ES-I3 (cell line): Measurements from ENCODE around the gene BMP6.

Experiments used
- H3K36me3 ChIP-seq: 2 replicates; pipeline ENCODE4 v1.6.1; 2013; ENCODE audit warnings: mild to moderate bottlenecking, low read length, control low read depth, moderate library complexity; ENCODE audit not compliant: insufficient read depth
- H3K4me1 ChIP-seq: 2 replicates; pipeline ENCODE4 v1.6.1; 2013; ENCODE audit warnings: mild to moderate bottlenecking, control low read depth, low read length; ENCODE audit not compliant: insufficient read depth
- H3K9ac ChIP-seq: 2 replicates; pipeline ENCODE4 v1.6.1; 2013; ENCODE audit warnings: low read depth, mild to moderate bottlenecking, low read length, moderate library complexity
- H3K9me3 ChIP-seq: 2 replicates; pipeline ENCODE4 v1.6.1; 2013; ENCODE audit warnings: mild to moderate bottlenecking, low read length, moderate library complexity; ENCODE audit not compliant: control insufficient read depth, insufficient read depth

BMP6 gene

DNA sequence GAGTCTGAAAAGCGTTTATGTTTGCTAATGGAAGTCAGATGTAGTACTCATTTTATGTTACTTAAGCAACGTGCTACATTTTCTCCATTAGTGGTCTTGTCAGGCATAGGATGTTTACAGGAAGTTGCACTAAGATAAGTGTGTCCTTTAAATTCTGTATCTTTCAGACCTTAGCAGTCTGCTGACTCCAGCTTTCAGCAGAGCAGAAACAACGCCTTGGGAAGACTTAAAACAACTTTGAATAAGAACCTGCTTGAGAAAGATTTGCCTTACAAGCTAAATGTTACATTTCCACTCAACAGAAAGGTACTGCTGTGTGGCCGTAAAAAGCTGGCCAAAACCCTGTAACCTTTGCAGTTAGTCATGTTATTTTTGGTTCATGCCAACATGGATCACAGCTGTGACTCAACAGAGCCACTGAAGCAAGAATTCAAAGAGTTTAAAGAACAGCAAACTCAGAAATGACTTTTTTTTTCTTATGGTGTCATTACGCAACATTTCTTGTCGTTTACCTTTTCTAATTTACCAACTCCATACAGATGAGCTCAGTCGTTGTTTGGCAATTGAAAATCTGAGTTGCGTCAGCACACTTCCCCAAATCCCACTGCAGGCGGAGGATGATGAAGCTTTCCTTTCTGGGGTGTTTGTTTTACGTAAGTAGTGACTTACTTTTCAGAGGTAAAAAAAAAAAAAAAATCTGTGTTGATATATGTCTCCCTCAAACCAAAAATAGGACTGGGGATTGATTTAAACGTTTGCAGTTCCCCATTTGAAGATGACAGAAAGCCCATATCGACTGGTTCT, 27.9 kb upstream of the BMP6 start:
- Histone ChIP-seq H3K9me3 (no peaks in the 10 kb centered on the region), H3K9ac (no peak overlapping the region), H3K36me3 (no peaks in the 10 kb centered on the region), H3K4me1 (peaks cover 9% of the 10 kb centered on the region)

DNA sequence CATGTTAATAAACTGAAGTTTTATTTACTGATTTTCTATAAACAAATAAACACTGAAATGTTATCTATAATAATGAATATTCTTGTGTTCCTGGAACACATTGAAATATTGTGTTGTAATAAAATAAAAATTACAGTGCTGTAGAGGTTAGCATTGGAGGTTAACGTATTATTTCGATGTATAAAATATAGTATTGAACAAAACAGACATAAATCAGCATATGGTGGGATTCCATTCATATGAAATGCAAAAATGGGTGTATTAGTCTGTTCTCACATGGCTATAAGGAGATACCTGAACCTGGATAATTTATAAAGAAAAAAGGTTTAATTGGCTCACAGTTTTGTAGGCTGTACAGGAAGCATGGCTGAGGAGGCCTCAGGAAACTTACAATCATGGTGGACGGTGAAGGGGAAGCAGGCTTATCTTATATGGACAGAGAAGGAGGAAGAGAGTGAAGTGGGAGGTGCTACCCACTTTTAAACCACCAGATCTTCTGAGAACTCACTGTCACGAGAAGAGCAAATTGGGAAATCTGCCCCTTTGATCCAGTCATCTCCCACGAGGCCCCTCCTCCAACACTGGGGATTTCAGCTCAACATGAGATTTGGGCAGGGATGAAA, 24.6 kb upstream of the BMP6 start:
- Histone ChIP-seq H3K9me3 (no peaks in the 10 kb centered on the region), H3K36me3 (no peaks in the 10 kb centered on the region), H3K4me1 (peaks cover 9% of the 10 kb centered on the region), H3K9ac (no peak overlapping the region)

DNA sequence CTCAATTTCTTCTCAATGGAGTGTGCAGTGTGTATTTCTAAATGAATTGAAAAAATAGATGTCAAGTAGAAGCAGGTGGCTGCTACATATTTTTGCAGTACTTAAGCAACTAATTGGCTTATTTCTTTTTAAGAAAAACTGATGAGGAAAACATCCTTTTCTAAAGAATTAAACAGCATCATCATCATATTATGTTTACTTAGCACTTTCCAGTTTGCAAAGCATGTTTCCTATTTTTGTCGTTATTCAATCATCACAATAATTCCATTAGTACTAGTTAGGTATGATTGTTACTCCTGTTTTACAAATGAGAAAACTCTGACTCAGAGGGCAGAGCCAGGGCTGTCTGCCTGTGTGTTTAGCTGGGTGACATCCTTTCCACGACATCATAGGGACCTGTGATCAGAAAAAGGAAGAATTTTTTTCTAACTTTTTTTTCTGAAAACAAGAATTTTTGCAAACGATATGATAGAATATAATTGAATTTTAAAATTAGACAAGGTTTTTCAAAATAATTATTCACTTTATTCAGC, 22.7 kb upstream of the BMP6 start:
- Histone ChIP-seq H3K36me3 (no peaks in the 10 kb centered on the region), H3K9ac (no peak overlapping the region), H3K4me1 (peaks cover 3% of the 10 kb centered on the region), H3K9me3 (no peaks in the 10 kb centered on the region)

- H3K9ac ChIP-seq, result no peak overlapping the region
- H3K4me1 ChIP-seq, result no peaks in the 10 kb centered on the region
- H3K9me3 ChIP-seq, result no peaks in the 10 kb centered on the region
- no peaks in the 10 kb centered on the region for H3K36me3 ChIP-seq
These were observed 20.4 kb upstream of the BMP6 start for GRCh38 chr6:7705483-7705882.

DNA sequence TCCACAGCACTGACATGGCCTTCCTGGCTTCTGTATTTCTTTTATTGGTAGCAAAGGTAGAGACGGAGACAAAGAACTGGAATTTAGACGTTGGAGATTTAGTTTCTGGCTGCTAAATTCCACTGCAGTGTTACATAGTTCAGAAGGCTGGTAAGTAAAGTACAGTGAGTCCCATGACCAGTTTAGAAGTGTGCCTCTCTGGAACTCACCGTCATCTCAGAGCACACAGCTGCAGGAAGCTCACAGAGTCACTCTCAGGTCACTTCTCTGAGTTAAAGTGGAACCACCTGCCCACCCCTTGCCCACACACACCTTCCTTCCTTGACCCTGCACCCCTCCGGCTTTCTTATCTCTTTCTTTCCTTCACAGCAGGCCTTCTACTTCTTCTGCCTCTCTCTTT, 19.6 kb upstream of the BMP6 start:
- no peak overlapping the region for H3K9ac ChIP-seq
- no peaks in the 10 kb centered on the region for H3K36me3 ChIP-seq

DNA sequence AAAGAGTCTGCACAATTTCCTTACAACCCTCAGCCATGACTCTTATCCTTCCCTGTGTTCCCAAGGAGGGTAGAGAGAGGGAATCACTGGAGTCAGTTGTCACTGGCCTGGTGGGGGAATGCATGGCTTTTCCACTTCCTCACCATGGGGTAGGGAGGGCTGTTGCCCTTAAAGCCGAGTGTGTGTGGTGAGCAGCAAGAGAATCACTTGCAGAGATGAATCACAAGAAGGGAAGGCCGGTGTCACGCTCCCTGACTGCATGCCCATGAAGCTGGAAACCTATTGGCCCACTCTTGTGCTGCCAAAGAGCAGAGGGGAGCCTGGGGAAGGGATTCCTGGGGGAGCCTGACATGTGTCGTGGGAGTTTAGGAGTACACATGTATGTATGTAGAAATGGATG, 18.1 kb upstream of the BMP6 start:
- Histone ChIP-seq H3K9me3 (no peaks in the 10 kb centered on the region), H3K9ac (no peak overlapping the region)

More for the DNA sequence above, 19.6 kb upstream of the BMP6 start:
- H3K4me1 ChIP-seq, result no peaks in the 10 kb centered on the region
- no peaks in the 10 kb centered on the region for H3K9me3 ChIP-seq

DNA sequence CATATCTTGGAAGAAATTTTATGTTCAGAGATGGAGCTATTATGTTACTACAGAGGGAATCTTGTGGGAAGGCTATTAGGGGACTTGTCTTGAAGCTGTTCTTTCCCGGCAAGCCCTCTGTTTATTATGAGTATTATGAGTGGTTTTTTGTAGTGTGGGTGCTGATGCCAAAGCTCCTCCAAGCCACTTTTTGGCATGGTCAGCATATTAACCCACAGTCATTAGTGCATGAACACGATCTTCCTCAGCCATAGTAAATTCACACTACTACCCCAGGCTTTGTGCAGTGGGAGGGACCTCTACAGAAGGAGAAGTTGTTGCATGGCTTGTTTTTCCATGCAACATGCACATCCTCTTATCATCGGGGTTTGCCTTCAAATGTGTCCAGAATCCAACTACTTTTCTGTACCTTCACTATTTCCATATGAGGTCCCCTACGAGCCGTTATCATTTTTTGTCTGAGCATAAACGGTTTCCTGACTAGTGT, 6.5 kb upstream of the BMP6 start:
- no peaks in the 10 kb centered on the region for H3K4me1 ChIP-seq
- H3K36me3 ChIP-seq, result no peaks in the 10 kb centered on the region
- H3K9me3 ChIP-seq, result peaks cover 2% of the 10 kb centered on the region; the same call in 1 of the 2 replicates
- H3K9ac ChIP-seq, result no peak overlapping the region

More for the DNA sequence above, 18.1 kb upstream of the BMP6 start:
- H3K36me3 ChIP-seq, result no peaks in the 10 kb centered on the region
- H3K4me1 ChIP-seq, result no peaks in the 10 kb centered on the region

GRCh38 chr6:7720346-7720745, 5.6 kb upstream of the BMP6 start:
- no peak overlapping the region for H3K9ac ChIP-seq
- H3K36me3 ChIP-seq, result no peaks in the 10 kb centered on the region
- H3K4me1 ChIP-seq, result no peaks in the 10 kb centered on the region
- peaks cover 2% of the 10 kb centered on the region; the same call in 1 of the 2 replicates for H3K9me3 ChIP-seq

DNA sequence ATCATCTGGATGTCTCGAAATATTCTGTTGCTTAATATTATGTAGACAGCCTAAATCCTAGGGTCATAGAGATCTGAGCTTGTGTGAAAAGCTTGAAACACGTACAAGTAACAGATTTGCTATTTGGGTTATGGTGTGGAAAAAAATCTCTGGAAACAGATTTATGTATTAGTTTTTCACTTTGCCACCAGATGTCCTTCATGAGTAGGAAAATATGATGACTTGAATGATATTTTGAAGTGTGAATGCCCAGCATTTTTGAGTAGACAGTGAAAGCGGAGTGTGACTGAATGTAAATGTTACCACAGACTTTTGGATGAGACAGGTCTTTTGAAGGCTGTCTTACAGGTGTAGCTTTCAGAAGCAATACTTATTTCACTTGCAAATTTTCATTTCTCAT, 4.2 kb upstream of the BMP6 start:
- Histone ChIP-seq H3K9ac (no peak overlapping the region), H3K9me3 (no peaks in the 10 kb centered on the region; the same call in 1 of the 2 replicates), H3K36me3 (no peaks in the 10 kb centered on the region), H3K4me1 (no peaks in the 10 kb centered on the region)

GRCh38 chr6:7723041-7723447, 2.9 kb upstream of the BMP6 start:
- H3K9me3 ChIP-seq, result no peaks in the 10 kb centered on the region
- H3K4me1 ChIP-seq, result no peaks in the 10 kb centered on the region
- H3K36me3 ChIP-seq, result no peaks in the 10 kb centered on the region
- H3K9ac ChIP-seq, result no peak overlapping the region

DNA sequence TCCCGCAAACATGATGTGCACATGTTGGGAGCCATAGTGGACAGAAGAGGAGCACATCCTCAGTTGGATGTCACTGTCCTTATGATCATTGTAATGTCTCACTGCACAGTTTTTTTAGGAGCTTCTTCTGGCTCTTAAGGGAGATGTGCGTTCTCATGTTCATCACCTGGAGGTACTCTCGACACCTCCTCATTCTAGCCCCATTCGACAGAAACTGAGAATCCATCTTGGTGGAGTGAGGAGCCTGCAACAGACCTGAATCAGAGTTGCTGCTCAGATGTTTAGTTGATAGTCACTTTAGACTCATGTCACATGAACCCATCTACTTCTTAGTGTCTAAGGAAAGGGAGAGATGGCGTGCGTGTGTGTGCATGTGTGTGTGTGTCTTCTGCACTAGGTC, 2.3 kb upstream of the BMP6 start:
- no peaks in the 10 kb centered on the region for H3K9me3 ChIP-seq
- no peaks in the 10 kb centered on the region; the same call in 1 of the 2 replicates for H3K4me1 ChIP-seq
- H3K36me3 ChIP-seq, result no peaks in the 10 kb centered on the region
- H3K9ac ChIP-seq, result no peak overlapping the region

DNA sequence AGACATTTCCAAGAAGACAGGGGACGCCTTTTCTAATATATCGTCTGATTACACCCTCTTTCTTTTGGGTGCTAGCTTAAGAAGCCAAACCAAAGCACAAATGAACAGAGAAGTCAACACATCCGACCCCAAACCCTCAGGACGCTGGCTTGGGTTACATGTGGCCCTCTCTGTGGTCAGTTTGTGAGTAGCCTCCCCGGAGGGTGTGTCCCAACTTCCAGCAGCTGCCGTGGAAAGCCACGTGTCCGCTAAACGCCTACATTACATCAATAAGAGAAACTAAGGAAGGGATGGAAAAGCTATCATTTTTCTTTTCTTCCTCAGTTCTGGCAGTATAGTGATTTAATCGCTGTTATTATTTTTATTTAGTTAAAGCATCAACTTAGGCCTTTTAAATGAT, 487 bp upstream of the BMP6 start:
- Histone ChIP-seq H3K36me3 (no peaks in the 10 kb centered on the region), H3K9ac (no peak overlapping the region), H3K4me1 (peaks cover 6% of the 10 kb centered on the region), H3K9me3 (no peaks in the 10 kb centered on the region)

- H3K9ac ChIP-seq, result peak overlapping the region; percentile 60; the same call in 1 of the 2 replicates
- peaks cover 6% of the 10 kb centered on the region for H3K4me1 ChIP-seq
- H3K36me3 ChIP-seq, result no peaks in the 10 kb centered on the region
- no peaks in the 10 kb centered on the region for H3K9me3 ChIP-seq
These were observed 652 bp downstream of the BMP6 start for GRCh38 chr6:7726416-7727085.

DNA sequence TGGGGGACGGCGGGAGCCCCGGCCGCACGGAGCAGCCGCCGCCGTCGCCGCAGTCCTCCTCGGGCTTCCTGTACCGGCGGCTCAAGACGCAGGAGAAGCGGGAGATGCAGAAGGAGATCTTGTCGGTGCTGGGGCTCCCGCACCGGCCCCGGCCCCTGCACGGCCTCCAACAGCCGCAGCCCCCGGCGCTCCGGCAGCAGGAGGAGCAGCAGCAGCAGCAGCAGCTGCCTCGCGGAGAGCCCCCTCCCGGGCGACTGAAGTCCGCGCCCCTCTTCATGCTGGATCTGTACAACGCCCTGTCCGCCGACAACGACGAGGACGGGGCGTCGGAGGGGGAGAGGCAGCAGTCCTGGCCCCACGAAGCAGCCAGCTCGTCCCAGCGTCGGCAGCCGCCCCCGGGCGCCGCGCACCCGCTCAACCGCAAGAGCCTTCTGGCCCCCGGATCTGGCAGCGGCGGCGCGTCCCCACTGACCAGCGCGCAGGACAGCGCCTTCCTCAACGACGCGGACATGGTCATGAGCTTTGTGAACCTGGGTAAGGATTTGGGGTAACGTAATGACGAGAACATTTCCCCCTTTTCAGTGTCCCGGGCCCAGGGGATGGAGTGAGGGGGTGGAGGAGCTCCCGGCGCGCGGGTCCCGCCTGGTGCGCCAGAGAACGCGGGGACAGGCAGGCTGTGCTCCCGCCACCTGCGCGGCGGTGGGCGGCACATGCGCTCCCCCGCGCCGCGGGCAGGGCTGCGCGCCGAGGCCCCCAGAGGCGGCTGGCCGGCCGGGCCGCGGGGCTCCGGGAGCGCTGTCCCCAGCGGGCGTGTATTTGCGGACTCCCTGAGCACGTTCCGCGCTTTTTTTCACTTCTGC, 1.4 kb downstream of the BMP6 start:
- Histone ChIP-seq H3K36me3 (no peaks in the 10 kb centered on the region), H3K9me3 (no peaks in the 10 kb centered on the region), H3K4me1 (peaks cover 11% of the 10 kb centered on the region), H3K9ac (peak overlapping the region; percentile 43; the same call in 1 of the 2 replicates)
